Kidney (tissue), 14 donors: Measurements from ENCODE around the gene PRRG3. TPM values are rescaled to one million over a fixed set of nuclear protein-coding genes. Genes with fewer than 3 reads are reported as not detected.

Source experiments
- DNase-seq, 5 donors: peaks; one replicate each; pipeline ENCODE4 v3.0.0-alpha.2; 2013 to 2020
- FAIRE-seq: peaks from 2 replicates; lab custom pipeline; 2012; peaks lifted over from hg19 to GRCh38; lab: Jason Lieb, UNC
- H3K27ac ChIP-seq, 2 donors: one replicate each; pipeline ENCODE4 v1.7.0; 2013; ENCODE audit warnings: low read depth in 2 of 2, low read length in 2 of 2, inconsistent platforms in 1 of 2
- H3K27me3 ChIP-seq: one replicate; pipeline ENCODE4 v1.7.1; 2013; ENCODE audit warnings: low read length, inconsistent platforms; ENCODE audit not compliant: control insufficient read depth, insufficient read depth
- H3K36me3 ChIP-seq, 3 donors: one replicate each; pipeline versions ENCODE4 v1.7.0 to v1.7.1; 2013; ENCODE audit warnings: low read length in 3 of 3, control low read depth in 1 of 3, inconsistent platforms in 1 of 3; ENCODE audit not compliant: insufficient read depth in 3 of 3, control insufficient read depth in 2 of 3
- H3K4me1 ChIP-seq, 3 donors: one replicate each; pipeline versions ENCODE4 v1.7.0 to v1.7.1; 2013; ENCODE audit warnings: low read length in 3 of 3, inconsistent platforms in 1 of 3, low read depth in 1 of 3; ENCODE audit not compliant: control insufficient read depth in 2 of 3, insufficient read depth in 2 of 3
- H3K4me3 ChIP-seq, 3 donors: one replicate each; pipeline versions ENCODE4 v1.7.0 to v1.8.1; 2013; ENCODE audit warnings: low read length in 3 of 3, control low read depth in 1 of 3, inconsistent platforms in 1 of 3
- H3K9ac ChIP-seq, 3 donors: one replicate each; pipeline versions ENCODE4 v1.7.0 to v1.7.1; 2013; ENCODE audit warnings: low read length in 3 of 3, control low read depth in 1 of 3, inconsistent platforms in 1 of 3
- H3K9me3 ChIP-seq, 3 donors: one replicate each; pipeline versions ENCODE4 v1.7.0 to v1.7.1; 2013; ENCODE audit warnings: low read length in 3 of 3, control low read depth in 1 of 3, inconsistent platforms in 1 of 3; ENCODE audit not compliant: control insufficient read depth in 2 of 3, insufficient read depth in 1 of 3
- CTCF ChIP-seq: IDR thresholded peaks from 3 replicates; pipeline ENCODE4 v1.5.1; 2012; ENCODE audit warnings: mild to moderate bottlenecking, moderate library complexity, borderline replicate concordance; ENCODE audit not compliant: insufficient read depth; ENCODE audit errors: extremely low read depth
- intact Hi-C: fragments of 100-400 bp; cut with DNase I; formaldehyde crosslinking; loops from one replicate; pipeline ENCODE4 v1.11.1; 2022
- polyA plus RNA-seq: library from polyadenylated mRNA; stranded (reverse); fragments of 350-450 nt; fragmentation: Illumina TruSeq; extraction: RNeasy Lipid Tissue Mini Kit (QIAGEN cat#74804); gene quantifications from one replicate; pipeline ENCODE4 v1.2.3, GENCODE V29; 2014; ENCODE audit warnings: low read depth, low replicate concordance; ENCODE audit not compliant: insufficient read depth
- total RNA-seq: library from RNA; stranded (reverse); fragmentation: NEBNext Ultra II Directional; extraction: Animal tissue kit (Norgen Biotek cat#: 25700); gene quantifications from one replicate; pipeline ENCODE4 v1.2.1, GENCODE V29; 2021
- donor health status: control.
- donor health status: control.
- donor health status: control.
- donor health status: control.
- donor health status: control.
- donor health status: DM: yes; HTN: yes; CAD: no.
- donor health status: Normal renal cell carcinoma (clear cell type).

Gene PRRG3
- total and polyA plus RNA-seq, 2 donors from 2014 or later: 0.24 to 0.44 TPM

DNA sequence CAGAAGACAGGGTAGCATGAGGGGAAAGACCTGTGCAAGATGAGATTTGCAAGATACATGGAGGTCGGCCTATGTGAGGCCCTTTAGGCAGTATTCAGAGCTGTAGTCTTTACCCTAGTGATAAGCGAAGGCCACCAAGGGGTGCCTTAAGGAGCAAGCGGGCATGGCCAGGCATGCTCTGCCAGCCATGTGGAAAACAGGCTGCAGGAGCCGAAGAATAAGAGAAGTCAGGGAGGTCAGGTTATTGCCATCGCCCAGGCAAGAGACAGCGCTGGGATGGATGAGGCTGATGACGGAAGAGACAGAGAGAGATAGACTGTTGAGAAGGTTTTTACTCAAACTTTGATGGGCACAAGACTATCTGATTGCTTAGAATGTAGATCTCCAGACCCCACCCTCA lies 13.6 kb downstream of the PRRG3 start:
- H3K27me3 ChIP-seq: no peaks in the 10 kb centered on the region
- intact Hi-C loops: no loop called here
- FAIRE-seq: no peak

DNA sequence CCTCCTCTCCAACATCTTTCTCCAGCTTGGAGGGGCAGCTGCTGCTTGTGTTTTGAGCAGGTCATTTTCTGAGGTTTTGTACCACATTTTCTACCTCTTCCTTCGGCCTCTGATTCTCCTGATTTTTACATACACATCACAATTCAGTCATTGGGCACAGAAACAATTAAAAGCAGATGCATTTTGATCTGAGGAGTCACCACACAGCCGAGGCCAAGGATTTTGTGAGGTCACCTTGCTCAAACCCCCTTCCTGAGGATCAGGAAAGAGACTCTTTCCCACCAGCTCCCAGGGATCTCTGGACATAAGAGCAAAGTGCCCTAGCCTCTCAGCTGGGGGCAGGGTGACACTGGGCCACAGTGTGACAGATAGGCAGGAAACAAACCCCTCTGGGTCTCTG lies 15.2 kb downstream of the PRRG3 start:
- FAIRE-seq (no peak), DNase-seq (no peak)
- Histone ChIP-seq H3K9ac (no peak overlapping the region), H3K36me3 (no peaks in the 10 kb centered on the region), H3K9me3 (no peaks in the 10 kb centered on the region), H3K27ac (no peak overlapping the region), H3K4me3 (no peak overlapping the region), H3K4me1 (no peaks in the 10 kb centered on the region), H3K27me3 (no peaks in the 10 kb centered on the region)
- intact Hi-C loops: no loop called here
- TF ChIP-seq CTCF: no peak

More for the DNA sequence above, 13.6 kb downstream of the PRRG3 start:
- no peak for DNase-seq
- H3K4me3 ChIP-seq: no peak overlapping the region
- no peak for TF ChIP-seq CTCF
- no peaks in the 10 kb centered on the region for H3K9me3 ChIP-seq
- H3K27ac ChIP-seq: no peak overlapping the region
- H3K9ac ChIP-seq: no peak overlapping the region
- H3K36me3 ChIP-seq: no peaks in the 10 kb centered on the region
- H3K4me1 ChIP-seq: no peaks in the 10 kb centered on the region

DNA sequence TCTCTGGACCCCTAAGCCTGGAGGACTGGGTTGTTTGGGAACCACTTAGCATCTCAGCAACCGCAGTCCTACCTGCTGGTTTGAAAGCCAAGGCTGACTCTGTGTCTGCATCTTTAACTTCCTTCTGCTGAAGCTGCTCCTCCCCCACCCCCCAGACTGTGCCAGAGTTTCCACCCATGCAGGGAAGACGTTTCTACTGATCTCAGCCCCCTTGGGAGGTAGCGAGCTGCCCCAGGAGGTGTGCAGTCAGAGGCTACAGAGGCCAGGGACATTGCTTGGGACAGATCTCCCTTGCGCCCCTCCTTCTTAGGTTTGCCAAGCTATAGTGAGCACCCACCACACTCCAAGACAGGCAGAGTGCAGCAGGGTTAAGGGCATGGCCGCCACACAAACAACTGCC lies 15.9 kb downstream of the PRRG3 start:
- Histone ChIP-seq H3K36me3 (no peaks in the 10 kb centered on the region), H3K27me3 (no peaks in the 10 kb centered on the region), H3K27ac (no peak overlapping the region), H3K9ac (no peak overlapping the region), H3K4me1 (no peaks in the 10 kb centered on the region), H3K9me3 (no peaks in the 10 kb centered on the region), H3K4me3 (no peak overlapping the region)
- FAIRE-seq: no peak
- DNase-seq: no peak
- TF ChIP-seq CTCF: no peak
- intact Hi-C loops: no loop called here

GRCh38 chrX:151711787-151712186 lies 16.5 kb downstream of the PRRG3 start:
- Histone ChIP-seq H3K9ac (no peak overlapping the region), H3K4me1 (no peaks in the 10 kb centered on the region), H3K27ac (no peak overlapping the region), H3K9me3 (no peaks in the 10 kb centered on the region), H3K27me3 (no peaks in the 10 kb centered on the region), H3K36me3 (no peaks in the 10 kb centered on the region), H3K4me3 (no peak overlapping the region)
- FAIRE-seq: no peak
- intact Hi-C loops: no loop called here
- peak in 1 of 5 donors; percentile 33 for DNase-seq
- TF ChIP-seq CTCF: no peak
